Measurements from ENCODE around the gene FARP1.

GRCh38 chr13:98143601-98144026 lies 720 bp downstream of the FARP1 start:
- TF ChIP-seq, protein P1, sequence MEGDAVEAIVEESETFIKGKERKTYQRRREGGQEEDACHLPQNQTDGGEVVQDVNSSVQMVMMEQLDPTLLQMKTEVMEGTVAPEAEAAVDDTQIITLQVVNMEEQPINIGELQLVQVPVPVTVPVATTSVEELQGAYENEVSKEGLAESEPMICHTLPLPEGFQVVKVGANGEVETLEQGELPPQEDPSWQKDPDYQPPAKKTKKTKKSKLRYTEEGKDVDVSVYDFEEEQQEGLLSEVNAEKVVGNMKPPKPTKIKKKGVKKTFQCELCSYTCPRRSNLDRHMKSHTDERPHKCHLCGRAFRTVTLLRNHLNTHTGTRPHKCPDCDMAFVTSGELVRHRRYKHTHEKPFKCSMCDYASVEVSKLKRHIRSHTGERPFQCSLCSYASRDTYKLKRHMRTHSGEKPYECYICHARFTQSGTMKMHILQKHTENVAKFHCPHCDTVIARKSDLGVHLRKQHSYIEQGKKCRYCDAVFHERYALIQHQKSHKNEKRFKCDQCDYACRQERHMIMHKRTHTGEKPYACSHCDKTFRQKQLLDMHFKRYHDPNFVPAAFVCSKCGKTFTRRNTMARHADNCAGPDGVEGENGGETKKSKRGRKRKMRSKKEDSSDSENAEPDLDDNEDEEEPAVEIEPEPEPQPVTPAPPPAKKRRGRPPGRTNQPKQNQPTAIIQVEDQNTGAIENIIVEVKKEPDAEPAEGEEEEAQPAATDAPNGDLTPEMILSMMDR (IDR thresholded peaks at IDR 0.05) = no peak
- no peak for TF ChIP-seq POLR2A (IDR thresholded peaks at IDR 0.05)
